ENCODE measurements around the gene CCDC28A. TPM values are rescaled to one million over a fixed set of nuclear protein-coding genes. Genes with fewer than 3 reads are reported as not detected.
A peak's percentile ranks its signal among the peaks of the same experiment; 100 is the strongest.

CCDC28A gene
- total RNA-seq, 2 experiments from 2014 or later, result 17.4 to 22.8 TPM

DNA sequence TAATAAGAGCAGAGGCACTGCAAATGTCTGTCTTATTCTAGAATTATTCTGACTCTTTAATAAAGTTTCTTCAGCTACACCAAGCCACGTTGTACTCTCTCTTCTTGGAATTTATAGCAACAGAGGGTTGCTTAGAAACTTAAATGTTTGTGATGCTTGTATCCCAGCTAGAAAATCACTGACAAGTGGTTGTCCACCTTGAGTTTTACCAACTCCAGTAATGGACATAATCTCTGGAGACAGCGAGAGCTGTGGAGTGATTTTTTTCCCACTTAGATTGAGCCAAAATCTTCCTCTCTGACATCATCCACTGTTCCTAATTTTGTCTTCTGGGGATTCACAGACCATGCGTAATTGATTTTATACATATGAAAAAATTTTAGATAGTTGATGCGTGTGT is 30.3 kb downstream of the CCDC28A start:
- Mint-ChIP-seq H3K9me3 (ENCODE audit: low read depth) (no peaks in the 10 kb centered on the region), H3K27me3 (peaks cover 9% of the 10 kb centered on the region), H3K27ac (no peak overlapping the region), H3K4me3 (no peak overlapping the region), H3K36me3 (no peaks in the 10 kb centered on the region), H3K4me1 (no peaks in the 10 kb centered on the region)
- DNase-seq, result no peak
- ATAC-seq, result no peak
- CTCF ChIA-PET, result interaction anchor here (0.9 kb wide), 1 partner anchor 9 kb away, joined by 3 read pairs; no protein-coding TSS in a partner anchor

DNA sequence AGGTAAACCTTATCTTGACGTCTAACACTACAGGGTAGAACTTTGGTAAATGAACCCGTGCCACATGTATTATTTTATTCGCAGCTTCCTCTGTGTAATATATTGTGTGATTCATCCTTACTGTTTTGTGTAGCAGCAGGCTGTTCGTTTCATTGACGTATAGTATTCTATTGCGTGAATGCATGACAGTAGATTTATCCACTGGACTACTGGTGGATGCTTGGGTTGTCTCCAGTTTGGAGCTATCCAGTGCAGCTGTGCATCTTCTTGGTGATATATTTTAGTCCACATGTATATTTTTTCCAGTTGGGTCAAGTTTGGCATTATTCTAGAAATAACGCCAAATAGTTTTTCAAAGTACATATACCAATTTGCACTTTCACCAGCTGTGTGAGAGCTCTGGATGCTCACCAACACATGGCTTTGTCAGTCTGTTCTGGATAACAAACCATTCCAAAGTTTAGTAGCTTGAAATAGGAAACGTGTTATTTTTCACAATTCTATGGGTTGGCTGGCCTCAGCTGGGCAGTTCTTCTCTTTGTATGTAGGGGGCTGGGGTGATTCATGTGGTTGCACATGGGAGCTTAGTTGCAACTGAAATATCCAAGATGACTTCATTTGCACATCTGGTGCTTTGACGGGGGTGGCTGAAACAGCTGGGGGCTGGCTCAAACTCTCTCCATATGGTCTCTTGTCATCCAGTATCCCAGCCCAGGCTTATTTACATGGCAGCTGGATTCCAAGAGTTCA is 31.6 kb downstream of the CCDC28A start:
- no peaks in the 10 kb centered on the region for H3K36me3 Mint-ChIP-seq
- H3K27me3 Mint-ChIP-seq, result peaks cover 11% of the 10 kb centered on the region
- ATAC-seq (no peak), DNase-seq (no peak)
- H3K9me3 Mint-ChIP-seq (ENCODE audit: low read depth), result no peaks in the 10 kb centered on the region
- no peaks in the 10 kb centered on the region for H3K4me1 Mint-ChIP-seq
- no peak overlapping the region for H3K4me3 Mint-ChIP-seq
- CTCF ChIA-PET, result interaction anchor here (0.6 kb wide), 1 partner anchor 11 kb away, joined by 3 read pairs; no protein-coding TSS in a partner anchor
- H3K27ac Mint-ChIP-seq, result no peak overlapping the region

- Mint-ChIP-seq H3K27me3 (peaks cover 12% of the 10 kb centered on the region), H3K4me1 (no peaks in the 10 kb centered on the region), H3K4me3 (no peak overlapping the region), H3K36me3 (no peaks in the 10 kb centered on the region), H3K27ac (no peak overlapping the region), H3K9me3 (ENCODE audit: low read depth) (no peaks in the 10 kb centered on the region)
- ATAC-seq, result no peak
- CTCF ChIA-PET, result no interaction called here
- no peak for DNase-seq
Observed at GRCh38 chr6:138806889-138807288, 33.3 kb downstream of the CCDC28A start.

GRCh38 chr6:138809677-138810076 is 36.1 kb downstream of the CCDC28A start:
- CTCF ChIA-PET, result no interaction called here
- ATAC-seq, result no peak
- no peak overlapping the region for H3K27ac Mint-ChIP-seq
- no peaks in the 10 kb centered on the region for H3K36me3 Mint-ChIP-seq
- H3K4me3 Mint-ChIP-seq, result no peak overlapping the region
- H3K9me3 Mint-ChIP-seq (ENCODE audit: low read depth), result no peaks in the 10 kb centered on the region
- no peaks in the 10 kb centered on the region for H3K4me1 Mint-ChIP-seq
- peaks cover 12% of the 10 kb centered on the region for H3K27me3 Mint-ChIP-seq
- no peak for DNase-seq

- Mint-ChIP-seq H3K4me1 (peaks cover 5% of the 10 kb centered on the region), H3K27me3 (peaks cover 3% of the 10 kb centered on the region), H3K36me3 (no peaks in the 10 kb centered on the region), H3K4me3 (no peak overlapping the region), H3K27ac (no peak overlapping the region), H3K9me3 (ENCODE audit: low read depth) (no peaks in the 10 kb centered on the region)
- CTCF ChIA-PET, result interaction anchor here (1.6 kb wide), 1 partner anchor 176 kb away, joined by 5 read pairs; the partner anchor contains the start of gene REPS1
- ATAC-seq (no peak), DNase-seq (no peak)
Observed at GRCh38 chr6:138811866-138812265, 38.3 kb downstream of the CCDC28A start.

GRCh38 chr6:138814179-138814834 is 40.7 kb downstream of the CCDC28A start:
- peaks cover 3% of the 10 kb centered on the region for H3K27me3 Mint-ChIP-seq
- no peak for DNase-seq
- ATAC-seq, result no peak
- H3K9me3 Mint-ChIP-seq (ENCODE audit: low read depth), result no peaks in the 10 kb centered on the region
- H3K4me1 Mint-ChIP-seq, result peaks cover 24% of the 10 kb centered on the region
- CTCF ChIA-PET, result interaction anchor here (2.4 to 8.5 kb wide), 2 partner anchors 172 to 550 kb away, joined by 11 to 51 read pairs; partner anchors contain the start of gene REPS1
- H3K36me3 Mint-ChIP-seq, result no peaks in the 10 kb centered on the region
- H3K4me3 Mint-ChIP-seq, result no peak overlapping the region
- H3K27ac Mint-ChIP-seq, result no peak overlapping the region

DNA sequence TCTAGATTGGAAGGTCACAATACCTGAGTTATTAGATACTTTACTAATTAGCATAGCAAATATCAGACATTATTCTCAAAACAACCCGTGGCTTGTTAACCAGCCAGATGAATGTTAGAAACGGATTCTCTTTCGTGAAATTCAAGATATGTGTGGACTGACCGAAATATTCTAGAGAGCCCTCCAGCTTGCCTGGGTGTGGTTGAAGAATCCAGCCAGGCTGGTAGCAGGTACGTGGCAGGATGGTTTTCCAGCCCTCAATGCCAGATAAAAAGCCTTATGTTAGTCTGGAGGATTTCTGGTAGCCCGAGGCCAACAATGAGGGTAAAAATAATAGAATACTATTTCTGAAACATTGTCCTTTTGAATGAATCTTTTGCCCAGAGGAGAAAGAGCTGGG is 41.7 kb downstream of the CCDC28A start:
- H3K36me3 Mint-ChIP-seq, result no peaks in the 10 kb centered on the region
- no peak overlapping the region for H3K27ac Mint-ChIP-seq
- no peaks in the 10 kb centered on the region for H3K9me3 Mint-ChIP-seq (ENCODE audit: low read depth)
- H3K27me3 Mint-ChIP-seq, result peaks cover 1% of the 10 kb centered on the region
- H3K4me3 Mint-ChIP-seq, result no peak overlapping the region
- DNase-seq, result no peak
- peaks cover 25% of the 10 kb centered on the region for H3K4me1 Mint-ChIP-seq
- CTCF ChIA-PET, result interaction anchor here (0.9 to 8.5 kb wide), 12 partner anchors 10 to 558 kb away, joined by 3 to 51 read pairs (median 6); partner anchors contain the start of gene REPS1
- ATAC-seq, result no peak

DNA sequence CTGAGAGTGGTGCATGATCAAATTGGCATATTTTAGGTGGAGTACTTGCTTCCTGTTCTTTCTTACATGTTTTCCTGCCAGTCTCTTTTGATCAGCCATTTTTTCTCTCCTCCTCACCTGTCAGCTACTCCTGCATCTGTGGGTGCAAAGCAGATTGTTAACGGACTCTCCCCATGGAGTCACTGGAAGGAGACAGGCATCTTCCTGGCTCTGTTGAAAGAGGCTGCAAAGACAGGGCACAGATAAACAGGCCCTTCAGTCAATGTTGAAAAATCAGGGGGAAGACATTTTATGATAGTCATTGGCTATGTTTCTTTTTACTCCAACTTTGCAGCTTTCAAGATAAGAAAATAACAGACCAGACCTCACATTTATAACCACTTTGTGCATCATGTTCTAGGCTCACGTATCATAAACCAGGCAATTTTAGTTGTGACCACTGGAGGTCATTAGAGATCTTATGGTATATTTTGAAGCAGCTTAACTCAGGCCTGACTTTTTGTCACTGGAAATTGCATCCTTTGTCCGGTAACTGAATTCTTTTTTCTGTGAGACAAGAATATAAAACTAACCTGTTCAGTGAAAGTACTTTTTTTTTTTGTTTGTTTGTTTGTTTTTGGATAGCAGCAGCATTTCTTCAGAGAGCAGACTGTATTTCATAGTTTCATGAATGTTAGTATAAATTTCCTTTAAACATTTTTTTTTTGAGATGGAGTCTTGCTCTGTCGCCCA is 42.4 kb downstream of the CCDC28A start:
- Mint-ChIP-seq H3K4me3 (no peak overlapping the region), H3K9me3 (ENCODE audit: low read depth) (no peaks in the 10 kb centered on the region), H3K27me3 (no peaks in the 10 kb centered on the region), H3K4me1 (peaks cover 25% of the 10 kb centered on the region), H3K27ac (no peak overlapping the region), H3K36me3 (no peaks in the 10 kb centered on the region)
- ATAC-seq (peak; percentile 75), DNase-seq (no peak)
- CTCF ChIA-PET, result interaction anchor here (0.6 to 8.5 kb wide), 19 partner anchors 9 to 557 kb away, joined by 3 to 51 read pairs (median 4); partner anchors contain the start of gene REPS1

GRCh38 chr6:138817799-138818198 is 44.2 kb downstream of the CCDC28A start:
- CTCF ChIA-PET, result interaction anchor here (1.7 to 8.5 kb wide), 3 partner anchors 169 to 547 kb away, joined by 4 to 51 read pairs (median 16); partner anchors contain the start of gene REPS1
- peaks cover 25% of the 10 kb centered on the region for H3K4me1 Mint-ChIP-seq
- DNase-seq, result peak; percentile 44
- peak overlapping the region; percentile 30 for H3K27ac Mint-ChIP-seq
- H3K9me3 Mint-ChIP-seq (ENCODE audit: low read depth), result no peaks in the 10 kb centered on the region
- peak; percentile 34 for ATAC-seq
- H3K27me3 Mint-ChIP-seq, result no peaks in the 10 kb centered on the region
- H3K4me3 Mint-ChIP-seq, result no peak overlapping the region
- no peaks in the 10 kb centered on the region for H3K36me3 Mint-ChIP-seq

- Mint-ChIP-seq H3K36me3 (no peaks in the 10 kb centered on the region), H3K27ac (peak overlapping the region; percentile 50), H3K4me3 (no peak overlapping the region), H3K4me1 (peaks cover 25% of the 10 kb centered on the region), H3K9me3 (ENCODE audit: low read depth) (no peaks in the 10 kb centered on the region), H3K27me3 (no peaks in the 10 kb centered on the region)
- CTCF ChIA-PET, result interaction anchor here (1.7 to 8.5 kb wide), 2 partner anchors 168 to 546 kb away, joined by 4 to 51 read pairs; partner anchors contain the start of gene REPS1
- DNase-seq (no peak), ATAC-seq (peak; percentile 27)
Observed at GRCh38 chr6:138818496-138819194, 45.1 kb downstream of the CCDC28A start.

GRCh38 chr6:138821519-138821918 is 48.0 kb downstream of the CCDC28A start:
- Mint-ChIP-seq H3K36me3 (no peaks in the 10 kb centered on the region), H3K4me3 (no peak overlapping the region), H3K27me3 (no peaks in the 10 kb centered on the region), H3K4me1 (peaks cover 25% of the 10 kb centered on the region), H3K27ac (no peak overlapping the region), H3K9me3 (ENCODE audit: low read depth) (no peaks in the 10 kb centered on the region)
- CTCF ChIA-PET, result interaction anchor here (0.6 to 1.3 kb wide), 2 partner anchors 165 to 202 kb away, joined by 3 read pairs; no protein-coding TSS in a partner anchor
- DNase-seq (no peak), ATAC-seq (no peak)

DNA sequence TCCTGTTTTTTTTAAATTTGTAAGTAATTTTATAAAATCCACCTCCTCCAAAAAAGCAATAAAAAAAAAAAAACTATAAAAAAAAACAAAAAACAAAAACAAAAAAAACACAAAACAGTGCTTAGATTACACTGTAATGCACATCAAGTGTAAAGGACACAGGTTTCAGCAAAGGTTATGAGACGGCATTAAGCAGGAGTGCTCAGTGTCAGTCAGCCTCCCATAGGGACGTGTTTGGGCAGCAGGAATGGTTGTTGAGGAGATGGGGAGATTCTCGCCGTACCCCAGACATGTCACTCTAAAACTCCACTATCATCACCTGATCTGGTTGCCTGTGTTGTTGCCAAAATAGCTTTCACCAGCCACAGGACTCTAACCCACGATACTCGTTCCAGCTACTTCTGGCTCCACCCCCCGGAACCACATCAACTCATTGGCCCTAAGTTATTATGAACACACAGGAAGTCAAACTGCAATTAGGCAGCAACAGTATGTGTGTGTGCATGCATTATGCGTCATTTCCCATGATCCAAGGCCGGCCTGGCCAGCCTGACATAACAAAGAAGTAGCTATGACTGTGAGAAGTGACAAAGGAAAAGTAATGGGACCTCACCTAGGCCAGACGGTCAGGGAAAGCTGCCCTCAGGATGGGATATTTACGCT is 51.0 kb downstream of the CCDC28A start:
- no peaks in the 10 kb centered on the region for H3K36me3 Mint-ChIP-seq
- peak; percentile 55 for DNase-seq
- H3K27me3 Mint-ChIP-seq, result no peaks in the 10 kb centered on the region
- H3K4me1 Mint-ChIP-seq, result peaks cover 5% of the 10 kb centered on the region
- peak; percentile 65 for ATAC-seq
- no peaks in the 10 kb centered on the region for H3K9me3 Mint-ChIP-seq (ENCODE audit: low read depth)
- CTCF ChIA-PET, result interaction anchor here (2.3 kb wide), 1 partner anchor 9 kb away, joined by 8 read pairs; no protein-coding TSS in a partner anchor
- H3K4me3 Mint-ChIP-seq, result no peak overlapping the region
- no peak overlapping the region for H3K27ac Mint-ChIP-seq

Measured in activated CD8-positive, alpha-beta memory T cell treated with anti-CD3 and anti-CD28 coated beads, Interleukin-2, amount 10 ng/mL, durations not matched to agents 7 days and 5 days (primary cell).